IPS-11a (cell line): ENCODE results near the gene PCDH15.

Experiments used
- H3K4me3 ChIP-seq: one replicate; pipeline ENCODE4 v1.5.1; 2013; ENCODE audit warnings: low read depth, low read length, control low read depth

PCDH15 gene

GRCh38 chr10:54708591-54708990 lies 92.4 kb downstream of the PCDH15 start:
- H3K4me3 ChIP-seq = no peak overlapping the region

DNA sequence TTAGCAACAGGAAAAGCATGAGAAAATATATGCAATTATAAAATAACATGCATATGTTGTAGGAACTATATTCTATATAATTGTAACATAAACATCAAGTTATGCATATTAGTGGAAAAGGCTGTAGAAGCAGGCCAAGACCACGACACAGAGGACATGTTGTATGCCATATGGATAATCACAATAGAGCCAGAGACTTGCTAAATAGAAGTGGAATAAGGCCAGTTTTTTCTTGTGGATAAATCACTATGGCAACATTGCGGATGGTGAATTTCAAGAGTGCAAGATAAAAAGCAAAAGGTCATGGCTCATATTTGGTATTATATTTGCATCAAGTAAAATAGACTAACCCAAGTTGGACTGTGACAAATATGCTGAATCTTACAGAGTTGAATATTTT lies 93.0 kb downstream of the PCDH15 start:
- H3K4me3 ChIP-seq = no peak overlapping the region

- H3K4me3 ChIP-seq = no peak overlapping the region
Observed at GRCh38 chr10:54702583-54703485, 98.2 kb downstream of the PCDH15 start.

DNA sequence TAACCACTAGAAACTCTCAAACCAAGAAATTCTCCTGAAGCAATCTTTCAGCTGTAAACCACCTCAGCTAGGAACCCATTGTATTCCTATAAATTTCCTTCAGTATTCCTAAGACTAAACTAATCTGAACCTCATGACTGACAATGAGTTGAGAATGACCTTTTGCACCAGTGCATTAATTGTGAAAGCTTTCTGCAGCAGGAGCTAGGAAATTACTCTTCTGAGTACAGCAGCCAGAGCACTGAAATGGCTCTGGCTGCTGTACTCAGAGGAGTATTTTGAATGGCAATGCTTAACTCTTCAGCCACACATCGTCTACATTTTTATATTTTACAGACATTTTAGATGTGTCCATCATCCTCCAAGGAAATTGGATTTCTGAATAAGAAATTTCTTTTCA lies 109.7 kb downstream of the PCDH15 start:
- H3K4me3 ChIP-seq = no peak overlapping the region

DNA sequence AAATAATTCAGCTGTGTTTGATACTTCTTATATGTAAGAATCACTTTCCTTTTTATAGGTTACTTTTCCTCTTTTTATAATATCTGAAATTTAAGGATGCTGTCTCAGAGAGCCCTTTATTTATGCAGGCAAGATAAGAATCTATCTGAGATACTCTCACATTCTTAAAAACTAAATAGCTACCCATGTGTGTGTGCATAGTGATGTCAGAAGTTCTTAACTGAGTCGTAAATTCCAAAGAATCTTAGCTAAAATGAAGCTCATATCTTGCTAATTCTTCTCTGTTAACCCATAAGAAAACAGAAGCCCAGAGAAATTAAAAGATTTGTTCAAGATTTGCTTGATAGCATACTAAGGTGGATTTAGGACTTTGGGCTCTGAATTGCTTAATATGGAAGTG lies 118.5 kb downstream of the PCDH15 start:
- no peak overlapping the region for H3K4me3 ChIP-seq

- no peak overlapping the region for H3K4me3 ChIP-seq
Observed at GRCh38 chr10:54681136-54681535, 119.9 kb downstream of the PCDH15 start.

GRCh38 chr10:54667136-54667535 lies 133.9 kb downstream of the PCDH15 start:
- H3K4me3 ChIP-seq = no peak overlapping the region

DNA sequence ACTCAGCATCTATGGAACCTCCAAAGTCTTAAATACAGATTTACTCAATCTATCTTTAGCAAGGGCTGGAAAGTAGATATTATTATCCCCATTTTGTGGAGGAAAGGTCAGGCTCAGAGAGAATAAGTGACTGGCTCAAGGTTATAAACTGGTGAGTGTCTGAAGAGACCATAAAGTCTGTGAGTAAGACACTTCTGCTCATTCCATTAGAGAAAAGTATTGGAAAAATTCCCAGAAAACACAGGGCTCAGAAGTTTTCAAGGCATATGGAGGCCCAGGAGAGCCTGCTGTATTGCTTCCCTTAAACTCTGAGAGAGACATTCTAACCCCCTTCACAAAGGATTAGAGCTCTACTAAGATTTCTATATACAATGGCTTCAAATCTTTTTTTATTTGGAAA lies 134.8 kb downstream of the PCDH15 start:
- H3K4me3 ChIP-seq = no peak overlapping the region

DNA sequence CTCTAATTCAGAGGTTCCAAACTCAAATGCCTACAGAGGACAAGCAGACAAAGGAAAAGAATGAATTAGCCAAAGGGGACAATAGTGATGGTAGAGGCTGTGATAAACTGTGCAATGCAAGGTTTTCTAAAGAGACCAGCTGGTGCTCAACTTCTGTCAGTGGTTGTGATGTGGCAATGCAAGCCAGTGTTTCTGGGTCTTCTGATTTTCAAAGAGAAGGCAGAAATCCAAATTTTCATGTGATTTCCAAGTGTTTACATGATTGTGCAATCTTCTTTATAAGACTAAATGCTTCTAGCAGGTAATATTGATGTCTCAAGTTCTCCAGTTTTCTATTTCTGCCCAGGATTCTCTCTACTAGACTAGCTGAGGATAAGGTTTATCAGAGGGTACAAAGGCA lies 135.9 kb downstream of the PCDH15 start:
- H3K4me3 ChIP-seq = no peak overlapping the region

DNA sequence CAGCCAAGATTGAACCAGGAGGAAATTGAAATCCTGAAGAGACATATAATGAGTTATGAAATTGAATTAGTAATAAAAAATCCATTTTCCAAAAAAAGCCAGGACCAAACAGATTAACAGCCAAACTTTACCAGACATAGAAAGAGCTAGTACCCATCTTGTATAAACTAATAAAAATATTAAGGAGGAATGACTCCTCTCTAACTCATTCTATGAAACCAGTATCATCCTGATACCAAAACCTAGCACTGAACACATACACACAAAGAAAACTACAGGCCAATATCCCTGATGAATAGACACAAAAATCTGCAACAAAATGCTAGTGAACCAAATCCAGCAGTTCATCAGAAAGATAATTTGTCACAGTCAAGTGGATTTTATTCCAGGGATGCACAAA lies 140.6 kb downstream of the PCDH15 start:
- no peak overlapping the region for H3K4me3 ChIP-seq

DNA sequence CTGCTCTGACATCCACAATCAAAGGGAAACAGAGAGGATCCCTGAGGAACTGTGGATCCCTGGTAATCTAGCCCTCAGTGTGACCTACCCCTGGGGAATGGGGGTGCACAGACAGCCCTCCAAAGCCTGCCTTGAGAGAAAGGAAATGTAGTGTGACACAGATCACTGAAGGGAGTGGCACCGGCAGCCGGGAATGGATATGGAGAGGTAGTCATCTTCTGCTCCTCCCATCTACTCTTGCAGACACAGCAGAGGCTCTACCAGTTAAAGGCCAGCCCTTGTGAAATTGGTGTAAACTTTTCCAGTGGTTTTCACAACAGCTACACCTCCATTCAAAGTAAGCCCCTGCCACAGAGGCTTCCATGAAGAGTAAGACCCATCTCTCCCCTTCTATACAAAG lies 144.4 kb downstream of the PCDH15 start:
- no peak overlapping the region for H3K4me3 ChIP-seq

DNA sequence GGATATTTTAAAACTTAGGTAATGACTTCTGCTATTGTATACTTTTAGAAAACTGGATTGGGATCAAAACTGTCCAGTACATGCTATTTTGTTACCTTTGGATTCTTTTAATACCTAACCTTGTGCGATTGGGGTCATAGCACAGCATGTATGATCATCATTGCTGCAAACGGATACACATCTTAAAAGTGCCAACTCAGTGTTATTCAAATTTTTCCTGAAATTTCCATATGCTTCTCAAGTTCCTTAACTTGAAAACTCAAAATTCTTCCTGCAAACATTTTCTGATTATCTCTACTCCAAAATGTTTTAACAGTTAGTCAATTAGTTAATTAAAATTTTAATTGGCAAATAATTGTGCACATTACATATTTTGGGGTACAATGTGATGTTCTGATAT lies 147.5 kb downstream of the PCDH15 start:
- H3K4me3 ChIP-seq = no peak overlapping the region

GRCh38 chr10:54650547-54650946 lies 150.5 kb downstream of the PCDH15 start:
- H3K4me3 ChIP-seq = no peak overlapping the region

DNA sequence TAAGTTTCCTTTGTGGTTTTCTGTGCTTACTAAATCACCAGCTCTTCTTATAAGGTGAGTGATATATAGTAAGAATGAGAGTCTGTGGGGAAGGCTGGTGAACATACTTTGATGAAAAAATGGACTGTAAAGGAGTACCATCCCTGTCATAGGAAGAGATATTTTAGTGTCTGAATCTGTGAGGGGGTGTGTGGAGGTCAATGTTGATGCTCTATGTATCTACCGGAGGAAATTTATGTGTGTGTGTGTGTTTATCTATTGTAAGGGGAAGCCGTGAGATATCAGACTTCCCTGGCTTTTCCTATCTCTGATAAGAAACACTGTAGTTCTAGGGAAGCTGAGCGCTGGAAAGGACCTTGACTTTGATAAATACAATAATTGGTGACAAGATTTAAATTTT lies 179.0 kb downstream of the PCDH15 start:
- no peak overlapping the region for H3K4me3 ChIP-seq

- H3K4me3 ChIP-seq = no peak overlapping the region
Observed at GRCh38 chr10:54620352-54620751, 180.7 kb downstream of the PCDH15 start.

- H3K4me3 ChIP-seq = no peak overlapping the region
Observed at GRCh38 chr10:54614072-54614471, 187.0 kb downstream of the PCDH15 start.

DNA sequence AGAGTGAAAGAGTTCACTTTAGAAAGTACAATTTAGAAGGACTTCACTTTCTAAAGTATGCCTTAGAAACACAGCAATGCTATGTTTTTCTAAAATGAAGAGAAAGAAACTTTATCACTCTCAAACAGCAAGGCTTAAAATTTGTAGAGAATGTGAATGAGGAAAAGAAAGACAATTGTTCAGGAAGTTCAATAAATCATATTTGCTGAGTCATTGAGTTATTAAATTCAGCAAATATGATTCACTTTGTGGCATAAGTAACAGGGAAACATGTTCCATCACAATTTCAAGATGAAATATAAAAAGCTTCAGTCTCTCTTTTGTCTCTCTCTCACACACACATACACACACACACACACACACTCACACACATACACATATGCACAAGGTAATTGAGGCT lies 187.9 kb downstream of the PCDH15 start:
- H3K4me3 ChIP-seq = no peak overlapping the region

DNA sequence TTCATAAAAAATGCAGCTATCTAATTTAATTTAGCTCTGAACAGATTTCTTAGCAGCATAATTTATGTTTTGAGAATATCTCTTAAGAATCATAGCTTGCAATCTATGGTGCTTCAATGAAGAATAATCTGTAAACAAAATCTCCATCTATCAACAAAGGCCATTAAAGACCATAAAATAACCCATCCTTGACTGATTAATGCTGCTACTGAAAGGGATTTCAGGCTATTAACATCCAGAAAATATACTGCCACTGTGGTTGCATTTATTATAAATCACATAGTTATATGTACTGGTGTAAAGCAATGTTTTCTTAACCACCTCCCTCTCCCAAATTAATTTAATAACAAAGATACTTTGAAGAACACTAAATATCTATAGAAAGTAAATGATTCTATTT lies 191.6 kb downstream of the PCDH15 start:
- no peak overlapping the region for H3K4me3 ChIP-seq

DNA sequence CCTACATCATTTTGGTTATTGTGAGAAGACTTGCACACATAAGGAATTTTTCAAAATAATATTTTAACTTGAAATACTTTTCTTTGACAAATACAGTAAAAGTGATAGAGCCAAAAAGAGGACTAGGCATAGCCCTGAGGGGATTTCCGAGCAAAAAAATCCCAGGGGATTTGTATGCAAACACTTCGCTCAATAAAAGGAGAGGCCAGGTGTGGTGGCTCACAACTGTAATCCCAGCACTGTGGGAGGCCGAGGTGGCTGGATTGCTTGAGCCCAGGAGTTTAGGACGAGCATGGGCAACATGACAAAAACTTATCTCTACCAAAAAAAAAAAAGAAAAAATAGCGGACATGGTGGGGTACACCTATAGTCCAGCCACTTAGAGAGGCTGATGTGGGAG lies 193.0 kb downstream of the PCDH15 start:
- H3K4me3 ChIP-seq = no peak overlapping the region

DNA sequence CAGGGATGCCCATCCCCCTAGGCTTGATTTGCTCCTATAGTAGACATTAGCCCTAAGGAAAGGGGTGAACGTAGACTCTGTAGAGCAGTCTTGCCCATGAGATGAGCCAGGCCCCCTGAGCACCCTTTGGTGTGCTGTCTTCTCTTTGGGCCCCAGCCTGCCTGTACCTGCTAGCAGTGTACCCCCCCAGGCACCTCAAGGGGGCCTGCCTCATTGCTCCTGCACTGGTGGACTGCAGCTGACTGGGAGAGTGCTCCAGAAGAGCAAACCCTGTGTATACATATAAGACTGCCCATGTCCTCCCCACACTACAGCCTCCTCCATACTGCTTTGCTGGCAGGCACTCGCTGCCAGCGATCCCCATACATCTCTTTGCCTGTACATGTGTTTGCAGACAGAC lies 206.7 kb downstream of the PCDH15 start:
- no peak overlapping the region for H3K4me3 ChIP-seq

- no peak overlapping the region for H3K4me3 ChIP-seq
Observed at GRCh38 chr10:54587971-54588370, 213.1 kb downstream of the PCDH15 start.

GRCh38 chr10:54585572-54585971 lies 215.5 kb downstream of the PCDH15 start:
- H3K4me3 ChIP-seq = no peak overlapping the region

GRCh38 chr10:54577682-54578081 lies 223.3 kb downstream of the PCDH15 start:
- no peak overlapping the region for H3K4me3 ChIP-seq
